ENCODE measurements around the gene RAPGEF4. TPM values are rescaled to one million over a fixed set of nuclear protein-coding genes. Genes with fewer than 3 reads are reported as not detected.

The RAPGEF4 gene
- total and polyA plus RNA-seq, 2 of the 4 experiments (the other 2 are of a cell fraction), result 1.7 to 3.2 TPM

- H2BK15ac ChIP-seq (ENCODE audit: low read depth, low read length), result no peak overlapping the region
- WGBS, 2 experiments (ENCODE audit: extremely low coverage in 2 of 2, insufficient read length in 1 of 2), result 69% methylated on average over 2 of the region's 4 CpGs; no CpG with 5 or more reads in 1 of the 2 experiments
- no peak overlapping the region for H3K14ac ChIP-seq (replicated peaks; ENCODE audit: low read depth, low read length)
- POLR2A ChIA-PET (ENCODE audit: unreplicated experiment), result no interaction called here
- H3K9ac ChIP-seq (ENCODE audit: low read depth, low read length), result no peak overlapping the region
- H3K79me1 ChIP-seq (ENCODE audit: low read depth in 1 of 2, low read length in 2 of 2), result no peaks in the 10 kb centered on the region
- intact Hi-C loops (cut with micrococcal nuclease), result no loop called here
- H3K4me2 ChIP-seq (ENCODE audit: low read depth, low read length), result no peak overlapping the region
- H4K8ac ChIP-seq (ENCODE audit: low read depth in 2 of 2, low read length in 2 of 2), result no peak overlapping the region
- no peak overlapping the region for H2AFZ ChIP-seq (replicated peaks; ENCODE audit: low read length, poor library complexity)
- H2BK120ac ChIP-seq (ENCODE audit: low read depth, low read length), result no peak overlapping the region
- H3K4ac ChIP-seq (ENCODE audit: low read depth, low read length), result no peak overlapping the region
- H3K9me3 ChIP-seq (ENCODE audit: control insufficient read depth, insufficient read depth, low read length), result no peaks in the 10 kb centered on the region
- BruUV-seq (replicated peaks), result no TSS peak
- ATAC-seq (ENCODE audit: low read depth), result no peak
- H4K91ac ChIP-seq (ENCODE audit: insufficient read depth, low read depth, low read length), result no peak overlapping the region
- H3K9me1 ChIP-seq (ENCODE audit: insufficient read depth, low read length), result no peaks in the 10 kb centered on the region
- in situ Hi-C loops (cut with MboI; ENCODE audit: low sequenced_read_pairs), result no loop called here
- H3K27me3 ChIP-seq (ENCODE audit: control insufficient read depth, insufficient read depth, low read length), result peaks cover 5% of the 10 kb centered on the region; the same call in 1 of the 2 replicates
- CTCF ChIA-PET, result no interaction called here
- no peaks in the 10 kb centered on the region for H3K36me3 ChIP-seq (ENCODE audit: control insufficient read depth, insufficient read depth, low read length)
- no peaks in the 10 kb centered on the region for H4K20me1 ChIP-seq (ENCODE audit: insufficient read depth, low read length)
- no peak for TF ChIP-seq RCOR1 (IDR thresholded peaks at IDR 0.05; ENCODE audit: insufficient replicate concordance, low read length)
- TF ChIP-seq CEBPB (IDR thresholded peaks at IDR 0.05; ENCODE audit: low read depth, low read length), result no peak
- TF ChIP-seq SMC3 (IDR thresholded peaks at IDR 0.05; ENCODE audit: low read depth, low read length), result no peak
- TF ChIP-seq FOS (IDR thresholded peaks at IDR 0.05; ENCODE audit: low read depth, low read length), result no peak
- TF ChIP-seq MAFK (IDR thresholded peaks at IDR 0.05; ENCODE audit: low read depth, low read length), result no peak
- TF ChIP-seq RAD21 (IDR thresholded peaks at IDR 0.05; ENCODE audit: low read length), result no peak
- no peak for TF ChIP-seq ELK1 (IDR thresholded peaks at IDR 0.05; ENCODE audit: borderline replicate concordance, low read depth, low read length)
- no peak for TF ChIP-seq CTCF (conservative IDR thresholded peaks at IDR 0.05; ENCODE audit: low read depth, low read length)
- no peak for TF ChIP-seq CHD1 (IDR thresholded peaks at IDR 0.05; ENCODE audit: low read depth, low read length)
- TF ChIP-seq NFE2L2 (IDR thresholded peaks at IDR 0.05; ENCODE audit: low read depth, low read length), result no peak
- TF ChIP-seq POLR2A (IDR thresholded peaks at IDR 0.05; ENCODE audit: low read depth, low read length), result no peak
- no peak for DNase-seq
- no peak overlapping the region for H3K4me3 ChIP-seq (ENCODE audit: insufficient read depth, low read depth, low read length)
- H2AK5ac ChIP-seq (ENCODE audit: low read depth, low read length), result no peak overlapping the region
- H2BK5ac ChIP-seq (ENCODE audit: low read depth, low read length, poor library complexity, severe bottlenecking), result no peak overlapping the region
- H3K18ac ChIP-seq (ENCODE audit: low read depth, low read length), result no peak overlapping the region
- no peak overlapping the region for H2BK20ac ChIP-seq (ENCODE audit: low read depth, low read length)
- H3K56ac ChIP-seq (ENCODE audit: extremely low read depth, insufficient read depth, low read length), result no peak overlapping the region
- H3K23ac ChIP-seq (ENCODE audit: low read depth, low read length), result no peak overlapping the region
- dilution Hi-C loops (cut with HindIII; ENCODE audit: low sequenced_read_pairs, unreplicated experiment), result no loop called here
- no peak overlapping the region for H2AK9ac ChIP-seq (replicated peaks; ENCODE audit: low read depth, low read length, poor library complexity)
- no peak overlapping the region for H4K5ac ChIP-seq (ENCODE audit: low read depth, low read length)
- no peaks in the 10 kb centered on the region for H3K4me1 ChIP-seq (ENCODE audit: control insufficient read depth, insufficient read depth, low read length)
- H3K27ac ChIP-seq (ENCODE audit: insufficient read depth, low read length), result no peak overlapping the region
These were observed 166.3 kb downstream of the RAPGEF4 start for GRCh38 chr2:172901913-172902312.

All from IMR-90 (cell line).